Endothelial cell of umbilical vein (primary cell): ENCODE data around the gene SSBP3. TPM values are rescaled to one million over a fixed set of nuclear protein-coding genes. Genes with fewer than 3 reads are reported as not detected.

Source experiments
- BruUV-seq: library from RNA; stranded (reverse); fragments of 400-500 nt; replicated peaks from 2 replicates; lab custom pipeline; 2021; lab: Mats Ljungman, UMichigan
- CTCF ChIA-PET: fragments of 300-600, 350-600 bp; sonication (Branson Sonifier 250); formaldehyde crosslinking; loops from one replicate; lab custom pipeline; 2021; ENCODE audit warnings: antibody characterized with exemption, inconsistent platforms; lab: Charles Lee
- POLR2A ChIA-PET: fragments of 300-600, 350-600 bp; sonication (Branson Sonifier 250); formaldehyde crosslinking; loops from one replicate; lab custom pipeline; 2021; ENCODE audit warnings: antibody characterized with exemption, inconsistent platforms; lab: Charles Lee
- DNase-seq: peaks from one replicate; pipeline ENCODE4 v3.0.0-alpha.2; 2011; ENCODE audit warnings: low read depth, low spot score
- FAIRE-seq: peaks from 2 replicates; lab custom pipeline; 2011; peaks lifted over from hg19 to GRCh38; lab: Jason Lieb, UNC
- H2AFZ ChIP-seq: 2 replicates; pipeline ENCODE4 v1.6.0; 2012; ENCODE audit warnings: low read depth, low read length, control low read depth, inconsistent platforms
- H3K27ac ChIP-seq: 2 replicates; pipeline ENCODE4 v1.5.1; 2011; ENCODE audit warnings: low read depth, mild to moderate bottlenecking, control low read depth, low read length, moderate library complexity; ENCODE audit not compliant: insufficient read depth
- H3K27me3 ChIP-seq, 2 experiments: 2 replicates each; pipeline versions ENCODE4 v1.6.0 to v1.6.1; 2011; ENCODE audit warnings: low read length in 2 of 2, mixed read lengths in 1 of 2; ENCODE audit not compliant: control insufficient read depth in 2 of 2, insufficient read depth in 2 of 2
- H3K36me3 ChIP-seq, 2 experiments: 2 replicates in 1 of 2; 3 replicates in 1 of 2; pipeline ENCODE4 v1.5.1; 2011; ENCODE audit warnings: low read length in 2 of 2, mild to moderate bottlenecking in 1 of 2, moderate library complexity in 1 of 2; ENCODE audit not compliant: control insufficient read depth in 2 of 2, insufficient read depth in 2 of 2; ENCODE audit errors: extremely low read depth in 1 of 2
- H3K4me1 ChIP-seq: 3 replicates; pipeline ENCODE4 v1.5.1; 2011; ENCODE audit warnings: mild to moderate bottlenecking, low read length; ENCODE audit not compliant: control insufficient read depth, insufficient read depth; ENCODE audit errors: extremely low read depth
- H3K4me2 ChIP-seq: 2 replicates; pipeline ENCODE4 v1.6.1; 2011; ENCODE audit warnings: low read length, control low read depth, mixed read lengths; ENCODE audit not compliant: insufficient read depth
- H3K4me3 ChIP-seq, 3 experiments: fragments of 200-600 bp in 1 of 3; sonication (generic), shearing (Covaris generic) in 1 of 3; replicated peaks in 1 of 3; 2 replicates each; pipeline ENCODE4 v1.5.1; 2011 to 2016; ENCODE audit warnings: control low read depth in 3 of 3, low read length in 3 of 3, mild to moderate bottlenecking in 2 of 3, inconsistent platforms in 1 of 3, low read depth in 1 of 3, moderate library complexity in 1 of 3; ENCODE audit not compliant: insufficient read depth in 1 of 3
- H3K79me2 ChIP-seq: 2 replicates; pipeline ENCODE4 v1.6.0; 2012; ENCODE audit warnings: low read length, inconsistent platforms; ENCODE audit not compliant: control insufficient read depth, insufficient read depth
- H3K9ac ChIP-seq: replicated peaks from 2 replicates; pipeline ENCODE3; 2011; ENCODE audit warnings: low read length, control low read depth; ENCODE audit not compliant: insufficient read depth; ENCODE audit errors: extremely low read depth
- H3K9me1 ChIP-seq: replicated peaks from 3 replicates; pipeline ENCODE4 v1.6.0; 2011; ENCODE audit warnings: mild to moderate bottlenecking, low read length; ENCODE audit not compliant: control insufficient read depth, insufficient read depth; ENCODE audit errors: extremely low read depth
- H3K9me3 ChIP-seq: replicated peaks from 2 replicates; pipeline ENCODE4 v1.5.1; 2012; ENCODE audit warnings: low read length, inconsistent platforms; ENCODE audit not compliant: control insufficient read depth, insufficient read depth
- H4K20me1 ChIP-seq: replicated peaks from 2 replicates; pipeline ENCODE3; 2011; ENCODE audit warnings: mild to moderate bottlenecking, low read length; ENCODE audit not compliant: control insufficient read depth, insufficient read depth; ENCODE audit errors: extremely low read depth
- CTCF ChIP-seq, 2 donors: IDR thresholded peaks; 1 replicate in 1 of 2; 2 replicates in 1 of 2; pipeline ENCODE4 v1.5.1; 2011; ENCODE audit warnings: low read length in 2 of 2, mild to moderate bottlenecking in 2 of 2, moderate library complexity in 2 of 2, control low read depth in 1 of 2, inconsistent platforms in 1 of 2, low read depth in 1 of 2; ENCODE audit not compliant: insufficient read depth in 1 of 2; ENCODE audit errors: extremely low read depth in 1 of 2
- EZH2 ChIP-seq: IDR thresholded peaks from 2 replicates; pipeline ENCODE4 v1.6.1; 2012; ENCODE audit warnings: borderline replicate concordance, low read depth, mild to moderate bottlenecking, moderate library complexity, low read length, inconsistent platforms; ENCODE audit not compliant: severe bottlenecking
- FOS ChIP-seq: IDR thresholded peaks from 2 replicates; pipeline ENCODE4 v1.6.1; 2011; ENCODE audit warnings: mild to moderate bottlenecking, low read length, moderate library complexity, borderline replicate concordance; ENCODE audit not compliant: insufficient read depth
- GATA2 ChIP-seq: IDR thresholded peaks from 2 replicates; pipeline ENCODE4 v1.7.0; 2011; ENCODE audit warnings: low read depth, mild to moderate bottlenecking, moderate library complexity, mixed read lengths, low read length; ENCODE audit not compliant: insufficient read length, insufficient read depth
- JUN ChIP-seq: IDR thresholded peaks from 2 replicates; pipeline ENCODE4 v1.6.1; 2011; ENCODE audit warnings: borderline replicate concordance, low read depth; ENCODE audit not compliant: insufficient read length, insufficient read depth
- MYC ChIP-seq: IDR thresholded peaks from one replicate; pipeline ENCODE4 v1.6.1; 2011; ENCODE audit warnings: mild to moderate bottlenecking, low read depth, low read length
- POLR2A ChIP-seq: IDR thresholded peaks from 2 replicates; pipeline ENCODE4 v1.6.1; 2012; ENCODE audit warnings: low read depth, mild to moderate bottlenecking, control low read depth, low read length
- POLR2AphosphoS5 ChIP-seq: IDR thresholded peaks from 2 replicates; pipeline ENCODE4 v1.6.1; 2012; ENCODE audit warnings: low read depth, mild to moderate bottlenecking, control low read depth, low read length, moderate library complexity; ENCODE audit not compliant: insufficient read depth
- dilution Hi-C: fragments of 300-500 bp; cut with MboI; formaldehyde crosslinking; loops from one replicate; pipeline ENCODE4 v1.15.0; 2019; ENCODE audit warnings: low sequenced_read_pairs; ENCODE audit not compliant: extremely low pct_ligation_motif_present
- intact Hi-C: fragments of 100-400 bp; cut with micrococcal nuclease; formaldehyde crosslinking; loops from one replicate; pipeline ENCODE4 v1.10.0; 2022
- polyA plus RNA-seq, 4 experiments: library from polyadenylated mRNA; depleted of rRNA in 3 of 4; stranded (reverse) in 3 of 4; unstranded in 1 of 4; fragments of >200 nt; gene quantifications; 2 replicates each; pipeline versions ENCODE4 v1.2.1 to v1.2.3, GENCODE V29; 2011 to 2012; ENCODE audit warnings: missing spikeins in 1 of 4
- total RNA-seq: library from RNA; stranded (reverse); gene quantifications from 2 replicates; pipeline ENCODE4 v1.2.3, GENCODE V29; 2021
- TF ChIP-seq, protein P1 (sequence below): IDR thresholded peaks from 2 replicates; pipeline ENCODE4 v1.6.1; 2011; ENCODE audit not compliant: insufficient read depth, insufficient read length

Gene SSBP3
- total and polyA plus RNA-seq, 2 donors (not counting 3 experiments of a cell fraction or from before 2014, with no cell fraction given), result 44.9 to 59.4 TPM

DNA sequence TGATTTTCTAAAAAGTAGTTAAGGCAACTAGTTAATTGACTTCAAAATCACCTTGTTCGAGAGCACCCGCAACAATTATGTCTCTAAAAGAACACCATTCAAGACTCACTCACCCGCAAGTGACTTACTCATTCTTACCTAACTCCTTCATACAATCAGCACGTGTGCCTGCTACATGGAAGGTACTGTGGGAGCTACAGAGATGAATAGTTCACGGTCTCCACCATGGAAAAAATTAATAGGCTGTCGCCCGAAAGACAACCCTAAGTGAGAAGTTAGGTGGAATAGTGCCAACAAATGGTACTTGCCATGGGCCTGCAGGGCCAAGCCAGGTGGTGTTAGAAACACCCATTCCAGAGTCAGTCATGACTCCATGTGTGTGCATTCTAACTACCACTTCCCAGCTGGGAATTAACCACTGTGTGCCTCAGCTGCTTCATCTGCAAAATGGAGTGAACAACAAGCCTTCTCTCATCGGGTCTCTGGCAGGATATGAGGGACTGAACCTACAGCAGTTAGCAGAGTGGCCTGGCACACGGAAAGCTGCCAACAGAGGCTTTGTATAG lies 7.1 kb downstream of the SSBP3 start:
- peaks cover 14% of the 10 kb centered on the region for H3K4me1 ChIP-seq
- no TSS peak for BruUV-seq
- TF ChIP-seq POLR2AphosphoS5, result no peak
- TF ChIP-seq GATA2, result no peak
- TF ChIP-seq CTCF (IDR thresholded peaks at IDR 0.05; ENCODE audit: extremely low read depth in 1 of 2, insufficient read depth in 1 of 2, low read depth in 1 of 2, low read length in 2 of 2), result no peak
- no peak for TF ChIP-seq JUN
- TF ChIP-seq, protein P1, sequence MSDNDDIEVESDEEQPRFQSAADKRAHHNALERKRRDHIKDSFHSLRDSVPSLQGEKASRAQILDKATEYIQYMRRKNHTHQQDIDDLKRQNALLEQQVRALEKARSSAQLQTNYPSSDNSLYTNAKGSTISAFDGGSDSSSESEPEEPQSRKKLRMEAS, result no peak
- TF ChIP-seq MYC, result no peak
- TF ChIP-seq EZH2, result no peak
- no peak for TF ChIP-seq FOS
- TF ChIP-seq POLR2A, result no peak
- no peak overlapping the region for H3K4me3 ChIP-seq
- no peaks in the 10 kb centered on the region for H3K9me1 ChIP-seq
- H3K27me3 ChIP-seq, result no peaks in the 10 kb centered on the region
- dilution Hi-C loops (no loop called here), intact Hi-C loops (no loop called here)
- H2AFZ ChIP-seq, result no peak overlapping the region
- H3K9me3 ChIP-seq, result no peaks in the 10 kb centered on the region
- DNase-seq (no peak), FAIRE-seq (no peak)
- no peaks in the 10 kb centered on the region for H4K20me1 ChIP-seq
- H3K9ac ChIP-seq, result no peak overlapping the region
- H3K36me3 ChIP-seq, result peaks cover 24 to 34% of the 10 kb centered on the region in 2 experiments
- H3K79me2 ChIP-seq, result peaks cover 71% of the 10 kb centered on the region
- CTCF ChIA-PET, result interaction anchor here (1.5 kb wide), 1 partner anchor 90 kb away, joined by 7 read pairs; no protein-coding TSS in a partner anchor
- no peak overlapping the region for H3K27ac ChIP-seq
- no peak overlapping the region for H3K4me2 ChIP-seq
- POLR2A ChIA-PET, result no interaction called here
